IMR-90 (cell line): ENCODE results near the gene ZSCAN10. TPM values are rescaled to one million over a fixed set of nuclear protein-coding genes. Genes with fewer than 3 reads are reported as not detected.

Experiments used
- ATAC-seq: fragments of 200-7000 bp; cut with Tn5 transposase; 2 replicates; pipeline ENCODE4 v1.9.1; 2020; ENCODE audit warnings: low read depth, mild to moderate bottlenecking, moderate library complexity
- BruUV-seq: library from RNA; stranded (reverse); fragments of 400-500 nt; replicated peaks from 2 replicates; lab custom pipeline; 2021; lab: Mats Ljungman, UMichigan
- CTCF ChIA-PET: fragments of 300-600 bp; formaldehyde crosslinking; extraction: SDS; loops from one replicate; lab custom pipeline; 2021; ENCODE audit warnings: antibody characterized with exemption; lab: Yijun Ruan, JAX
- POLR2A ChIA-PET: fragments of 300-600 bp; sonication (Branson Sonifier 250); formaldehyde crosslinking; loops from one replicate; lab custom pipeline; 2022; ENCODE audit warnings: antibody characterized with exemption; ENCODE audit not compliant: unreplicated experiment; lab: Charles Lee
- DNase-seq: peaks from one replicate; pipeline ENCODE4 v3.0.0; 2013
- H2AFZ ChIP-seq: replicated peaks from 2 replicates; pipeline ENCODE3; 2013; ENCODE audit warnings: low read length, mild to moderate bottlenecking; ENCODE audit not compliant: poor library complexity
- H2AK5ac ChIP-seq: 2 replicates; pipeline ENCODE4 v1.6.1; 2013; ENCODE audit warnings: low read depth, low read length, inconsistent platforms
- H2AK9ac ChIP-seq: replicated peaks from 2 replicates; pipeline ENCODE3; 2013; ENCODE audit warnings: mild to moderate bottlenecking, low read depth, low read length, moderate library complexity; ENCODE audit not compliant: poor library complexity
- H2BK120ac ChIP-seq: 2 replicates; pipeline ENCODE4 v1.6.1; 2013; ENCODE audit warnings: low read depth, low read length, inconsistent platforms
- H2BK15ac ChIP-seq: 3 replicates; pipeline ENCODE4 v1.6.1; 2013; ENCODE audit warnings: low read depth, low read length, inconsistent platforms
- H2BK20ac ChIP-seq: 2 replicates; pipeline ENCODE4 v1.6.1; 2013; ENCODE audit warnings: low read depth, mild to moderate bottlenecking, inconsistent platforms, low read length, moderate library complexity
- H2BK5ac ChIP-seq: 2 replicates; pipeline ENCODE4 v1.6.1; 2013; ENCODE audit warnings: mild to moderate bottlenecking, low read depth, low read length, inconsistent platforms; ENCODE audit not compliant: poor library complexity, severe bottlenecking
- H3K14ac ChIP-seq: replicated peaks from 2 replicates; pipeline ENCODE4 v1.6.1; 2013; ENCODE audit warnings: low read depth, low read length, inconsistent platforms
- H3K18ac ChIP-seq: 2 replicates; pipeline ENCODE4 v1.6.1; 2013; ENCODE audit warnings: low read depth, low read length, control low read depth
- H3K23ac ChIP-seq: 2 replicates; pipeline ENCODE4 v1.6.1; 2013; ENCODE audit warnings: low read depth, low read length, inconsistent platforms
- H3K27ac ChIP-seq: 2 replicates; pipeline ENCODE4 v1.5.1; 2013; ENCODE audit warnings: mild to moderate bottlenecking, control low read depth, low read length; ENCODE audit not compliant: insufficient read depth
- H3K27me3 ChIP-seq: 2 replicates; pipeline ENCODE4 v1.6.1; 2013; ENCODE audit warnings: low read length; ENCODE audit not compliant: control insufficient read depth, insufficient read depth
- H3K36me3 ChIP-seq: 2 replicates; pipeline ENCODE4 v1.6.1; 2013; ENCODE audit warnings: low read length, mixed read lengths; ENCODE audit not compliant: control insufficient read depth, insufficient read depth
- H3K4ac ChIP-seq: 2 replicates; pipeline ENCODE4 v1.6.1; 2013; ENCODE audit warnings: low read depth, low read length, inconsistent platforms
- H3K4me1 ChIP-seq: 2 replicates; pipeline ENCODE4 v1.6.1; 2013; ENCODE audit warnings: low read length, mixed read lengths; ENCODE audit not compliant: control insufficient read depth, insufficient read depth
- H3K4me2 ChIP-seq: 2 replicates; pipeline ENCODE4 v1.6.1; 2013; ENCODE audit warnings: low read depth, mild to moderate bottlenecking, control low read depth, low read length, moderate library complexity
- H3K4me3 ChIP-seq: 2 replicates; pipeline ENCODE4 v1.5.1; 2013; ENCODE audit warnings: low read depth, mild to moderate bottlenecking, control low read depth, low read length, moderate library complexity; ENCODE audit not compliant: insufficient read depth
- H3K56ac ChIP-seq: 2 replicates; pipeline ENCODE4 v1.6.1; 2013; ENCODE audit warnings: low read length, inconsistent platforms; ENCODE audit not compliant: insufficient read depth; ENCODE audit errors: extremely low read depth
- H3K79me1 ChIP-seq, 2 experiments: 2 replicates each; pipeline ENCODE4 v1.6.1; 2013; ENCODE audit warnings: low read length in 2 of 2, inconsistent platforms in 1 of 2, low read depth in 1 of 2
- H3K9ac ChIP-seq: 2 replicates; pipeline ENCODE4 v1.6.1; 2013; ENCODE audit warnings: low read depth, low read length, control low read depth
- H3K9me1 ChIP-seq: 2 replicates; pipeline ENCODE4 v1.6.1; 2013; ENCODE audit warnings: low read length, inconsistent platforms; ENCODE audit not compliant: insufficient read depth
- H3K9me3 ChIP-seq: 2 replicates; pipeline ENCODE4 v1.6.1; 2013; ENCODE audit warnings: low read length; ENCODE audit not compliant: control insufficient read depth, insufficient read depth
- H4K20me1 ChIP-seq: 2 replicates; pipeline ENCODE4 v1.6.1; 2013; ENCODE audit warnings: low read length, inconsistent platforms; ENCODE audit not compliant: insufficient read depth
- H4K5ac ChIP-seq: 2 replicates; pipeline ENCODE4 v1.6.1; 2013; ENCODE audit warnings: mild to moderate bottlenecking, low read depth, low read length, control low read depth
- H4K8ac ChIP-seq, 2 experiments: 2 replicates each; pipeline ENCODE4 v1.6.1; 2013; ENCODE audit warnings: low read depth in 2 of 2, low read length in 2 of 2, control low read depth in 1 of 2, inconsistent platforms in 1 of 2
- H4K91ac ChIP-seq: 2 replicates; pipeline ENCODE4 v1.6.1; 2013; ENCODE audit warnings: low read depth, low read length, inconsistent platforms; ENCODE audit not compliant: insufficient read depth
- BHLHE40 ChIP-seq: fragments of 150-350 bp; IDR thresholded peaks from 2 replicates; pipeline ENCODE4 v1.6.1; 2016; ENCODE audit warnings: mild to moderate bottlenecking, low read depth, low read length
- FOS ChIP-seq: fragments of 150-350 bp; IDR thresholded peaks from 2 replicates; pipeline ENCODE4 v1.6.1; 2016; ENCODE audit warnings: low read depth, low read length
- MXI1 ChIP-seq: IDR thresholded peaks from 2 replicates; pipeline ENCODE4 v1.6.1; 2012; ENCODE audit warnings: low read depth, mild to moderate bottlenecking, low read length, moderate library complexity, borderline replicate concordance
- RAD21 ChIP-seq: IDR thresholded peaks from 2 replicates; pipeline ENCODE4 v1.6.1; 2012; ENCODE audit warnings: low read length, improper control_type of control experiment
- WGBS, 2 experiments: methylation state at CpG; one replicate each; pipeline versions ENCODE4 v1.1.5 to v1.1.7; 2013; ENCODE audit warnings: missing lambda C conversion rate in 2 of 2; ENCODE audit not compliant: insufficient read length in 1 of 2; ENCODE audit errors: extremely low coverage in 2 of 2; 5-methylcytosine and 5-hydroxymethylcytosine counted together
- dilution Hi-C: fragments of 300-500 bp; cut with HindIII; formaldehyde crosslinking; loops from one replicate; pipeline ENCODE4 v1.14.3; 2018; ENCODE audit warnings: low sequenced_read_pairs; ENCODE audit not compliant: unreplicated experiment
- in situ Hi-C: fragments of 300-500 bp; cut with MboI; formaldehyde crosslinking; loops from 3 replicates; pipeline ENCODE4 v1.14.3; 2019; ENCODE audit warnings: low sequenced_read_pairs, inconsistent platforms, mixed read lengths
- intact Hi-C: fragments of 100-400 bp; cut with micrococcal nuclease; formaldehyde crosslinking; loops from 2 replicates; pipeline ENCODE4 v1.10.0; 2022
- polyA plus RNA-seq, 3 experiments: library from polyadenylated mRNA; depleted of rRNA; stranded (reverse); fragments of >200 nt; gene quantifications; 2 replicates each; pipeline ENCODE4 v1.2.3, GENCODE V29; 2012; ENCODE audit warnings: low replicate concordance in 1 of 3
- total RNA-seq: library from RNA; depleted of rRNA; stranded (reverse); fragments of >200 nt; gene quantifications from 2 replicates; pipeline ENCODE4 v1.2.3, GENCODE V29; 2012
- TF ChIP-seq, protein P1 (sequence below): conservative IDR thresholded peaks from 2 replicates; pipeline ENCODE4 v1.5.1; 2012; ENCODE audit warnings: mild to moderate bottlenecking, low read depth, low read length, improper control_type of control experiment

Gene ZSCAN10
- total and polyA plus RNA-seq, 2 of the 4 experiments (the other 2 are of a cell fraction), result not detected

DNA sequence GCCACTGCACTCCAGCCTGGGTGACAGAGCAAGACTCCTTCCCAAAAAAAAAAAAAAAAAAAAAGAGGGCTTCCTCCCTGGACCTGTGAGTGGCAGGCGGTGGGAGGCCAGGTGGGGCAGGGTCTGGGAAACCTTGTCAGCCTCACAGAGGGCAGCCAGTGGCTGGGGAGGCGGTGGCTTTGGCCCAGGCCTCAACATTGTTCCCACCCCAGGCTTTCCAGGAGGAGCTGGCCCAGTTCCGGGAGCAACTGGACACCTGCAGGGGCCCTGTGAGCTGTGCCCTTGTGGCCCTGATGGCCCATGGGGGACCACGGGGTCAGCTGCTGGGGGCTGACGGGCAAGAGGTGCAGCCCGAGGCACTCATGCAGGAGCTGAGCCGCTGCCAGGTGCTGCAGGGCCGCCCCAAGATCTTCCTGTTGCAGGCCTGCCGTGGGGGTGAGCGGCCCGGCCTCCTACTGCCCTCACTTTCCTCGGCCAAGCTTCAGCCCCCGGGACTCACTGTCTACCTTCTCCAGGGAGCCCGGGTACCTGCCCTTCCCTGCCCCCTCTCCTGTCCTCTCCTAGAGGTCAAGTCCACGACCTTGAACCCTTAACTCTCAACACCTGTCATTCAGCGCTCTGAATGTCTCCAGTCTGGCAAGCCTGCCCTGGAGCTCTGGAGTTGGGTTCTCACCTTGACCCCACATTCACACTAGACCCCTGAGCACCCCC is 48.1 kb upstream of the ZSCAN10 start (continued):
- TF ChIP-seq, protein P1, sequence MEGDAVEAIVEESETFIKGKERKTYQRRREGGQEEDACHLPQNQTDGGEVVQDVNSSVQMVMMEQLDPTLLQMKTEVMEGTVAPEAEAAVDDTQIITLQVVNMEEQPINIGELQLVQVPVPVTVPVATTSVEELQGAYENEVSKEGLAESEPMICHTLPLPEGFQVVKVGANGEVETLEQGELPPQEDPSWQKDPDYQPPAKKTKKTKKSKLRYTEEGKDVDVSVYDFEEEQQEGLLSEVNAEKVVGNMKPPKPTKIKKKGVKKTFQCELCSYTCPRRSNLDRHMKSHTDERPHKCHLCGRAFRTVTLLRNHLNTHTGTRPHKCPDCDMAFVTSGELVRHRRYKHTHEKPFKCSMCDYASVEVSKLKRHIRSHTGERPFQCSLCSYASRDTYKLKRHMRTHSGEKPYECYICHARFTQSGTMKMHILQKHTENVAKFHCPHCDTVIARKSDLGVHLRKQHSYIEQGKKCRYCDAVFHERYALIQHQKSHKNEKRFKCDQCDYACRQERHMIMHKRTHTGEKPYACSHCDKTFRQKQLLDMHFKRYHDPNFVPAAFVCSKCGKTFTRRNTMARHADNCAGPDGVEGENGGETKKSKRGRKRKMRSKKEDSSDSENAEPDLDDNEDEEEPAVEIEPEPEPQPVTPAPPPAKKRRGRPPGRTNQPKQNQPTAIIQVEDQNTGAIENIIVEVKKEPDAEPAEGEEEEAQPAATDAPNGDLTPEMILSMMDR, result no peak

DNA sequence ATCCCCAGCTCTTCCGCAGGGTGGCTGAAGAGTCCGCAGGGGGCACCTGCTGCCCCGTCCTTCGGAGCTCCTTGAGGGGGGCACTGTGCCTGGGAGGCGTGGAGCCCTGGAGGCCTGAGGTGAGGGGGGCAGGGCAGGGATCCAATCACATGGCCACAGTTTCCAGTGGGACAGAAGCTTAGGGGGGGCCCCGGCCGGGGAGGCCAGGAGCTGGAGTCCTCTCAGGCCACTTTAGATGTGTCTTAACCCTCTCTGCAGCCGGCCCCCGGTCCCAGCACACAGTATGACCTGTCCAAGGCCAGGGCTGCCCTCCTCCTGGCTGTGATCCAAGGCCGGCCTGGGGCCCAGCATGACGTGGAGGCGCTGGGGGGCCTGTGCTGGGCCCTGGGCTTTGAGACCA is 46.6 kb upstream of the ZSCAN10 start:
- H2BK5ac ChIP-seq, result no peak overlapping the region
- WGBS, 2 experiments, result 74% methylated on average over 6 of the region's 12 CpGs; no CpG with 5 or more reads in 1 of the 2 experiments
- no peak overlapping the region for H2AK9ac ChIP-seq
- H3K9ac ChIP-seq, result no peak overlapping the region
- H3K9me3 ChIP-seq, result no peaks in the 10 kb centered on the region
- TF ChIP-seq FOS, result no peak
- no peak for TF ChIP-seq RAD21
- no peak for TF ChIP-seq MXI1
- TF ChIP-seq BHLHE40, result no peak
- BruUV-seq, result no TSS peak
- no peak overlapping the region for H4K5ac ChIP-seq
- H3K27ac ChIP-seq, result no peak overlapping the region
- in situ Hi-C loops (no loop called here), dilution Hi-C loops (no loop called here), intact Hi-C loops (no loop called here)
- H3K4me2 ChIP-seq, result no peak overlapping the region
- H3K36me3 ChIP-seq, result peaks cover 12% of the 10 kb centered on the region
- H2BK15ac ChIP-seq, result no peak overlapping the region
- ATAC-seq (no peak), DNase-seq (no peak)
- H3K23ac ChIP-seq, result no peak overlapping the region
- no peak overlapping the region for H2BK20ac ChIP-seq
- no peak overlapping the region for H3K4ac ChIP-seq
- H3K79me1 ChIP-seq, result peaks cover 0 to 13% of the 10 kb centered on the region in 2 experiments; a peak in 2 of 4 replicates
- no peak overlapping the region for H2BK120ac ChIP-seq
- no peak overlapping the region for H3K14ac ChIP-seq
- H3K9me1 ChIP-seq, result 0 out of 2 replicates have a peak, but pooled peaks cover 10% of the 10 kb centered on the region
- H3K18ac ChIP-seq, result no peak overlapping the region
- H3K27me3 ChIP-seq, result no peaks in the 10 kb centered on the region
- no peak overlapping the region for H2AK5ac ChIP-seq
- H4K20me1 ChIP-seq, result peaks cover under 1% of the 10 kb centered on the region
- no peak overlapping the region for H4K91ac ChIP-seq
- CTCF ChIA-PET, result no interaction called here
- POLR2A ChIA-PET, result interaction anchor here (0.5 kb wide), 1 partner anchor 8 kb away, joined by 3 read pairs; no protein-coding TSS in a partner anchor
- no peak overlapping the region for H3K56ac ChIP-seq
- H2AFZ ChIP-seq, result no peak overlapping the region
- no peak overlapping the region for H4K8ac ChIP-seq
- peaks cover 3% of the 10 kb centered on the region; the same call in 1 of the 2 replicates for H3K4me1 ChIP-seq
- H3K4me3 ChIP-seq, result no peak overlapping the region
